Thyroid gland (tissue), 4 donors: ENCODE data around the gene ARL6IP4. TPM values are rescaled to one million over a fixed set of nuclear protein-coding genes. Genes with fewer than 3 reads are reported as not detected.

Source experiments
- DNase-seq, 2 donors: peaks; one replicate each; pipeline ENCODE4 v3.0.0-alpha.2; 2019
- H3K27ac ChIP-seq, 3 donors: fragments of 200-600 bp; sonication (generic); 1 replicate in 2 of 3; 2 replicates in 1 of 3; pipeline ENCODE4 v1.5.1; 2016 to 2019; ENCODE audit warnings: mild to moderate bottlenecking in 1 of 3, moderate library complexity in 1 of 3
- H3K27me3 ChIP-seq: fragments of 200-600 bp; sonication (generic); one replicate; pipeline ENCODE4 v1.5.1; 2019
- H3K36me3 ChIP-seq, 2 donors: fragments of 200-600 bp; sonication (generic); one replicate each; pipeline ENCODE4 v1.5.1; 2016 to 2019
- H3K4me1 ChIP-seq, 2 donors: fragments of 200-600 bp; sonication (generic); one replicate each; pipeline ENCODE4 v1.5.1; 2017 to 2019
- H3K4me3 ChIP-seq, 3 donors: fragments of 200-600 bp; sonication (generic); replicated peaks in 1 of 3; 1 replicate in 2 of 3; 2 replicates in 1 of 3; pipeline ENCODE4 v1.5.1; 2016; ENCODE audit warnings: mild to moderate bottlenecking in 1 of 3
- H3K9me3 ChIP-seq: fragments of 200-600 bp; sonication (generic); one replicate; pipeline ENCODE4 v1.5.1; 2017
- POLR2A ChIP-seq, 2 donors: fragments of 450-650 bp; IDR thresholded peaks; one replicate each; pipeline ENCODE4 v1.6.1; 2017; ENCODE audit warnings: antibody characterized with exemption in 2 of 2, mild to moderate bottlenecking in 2 of 2, moderate library complexity in 1 of 2
- WGBS, 2 donors: methylation state at CpG; one replicate each; pipeline ENCODE4 v1.1.5; 2017; 5-methylcytosine and 5-hydroxymethylcytosine counted together
- intact Hi-C: fragments of 100-400 bp; cut with DNase I; formaldehyde crosslinking; loops from one replicate; pipeline ENCODE4 v1.15.1; 2023
- total RNA-seq, 4 donors: library from RNA; depleted of rRNA; stranded (reverse); fragments of >200 nt; gene quantifications; one replicate each; pipeline ENCODE4 v1.2.3, GENCODE V29; 2016
- TF ChIP-seq, protein P1 (sequence below), 6 experiments: fragments of 200-600 bp in 3 of 6; fragments of 450-650 bp in 3 of 6; sonication (generic) in 3 of 6; IDR thresholded peaks; one replicate each; pipeline ENCODE4 v1.5.1; 2016 to 2019; ENCODE audit warnings: antibody characterized with exemption in 6 of 6, mild to moderate bottlenecking in 2 of 6, inconsistent platforms in 1 of 6, moderate library complexity in 1 of 6

ARL6IP4 gene
- total RNA-seq, 4 donors from 2014 or later: 210 to 281 (median 262) TPM

GRCh38 chr12:122946690-122947341 is 33.7 kb upstream of the ARL6IP4 start:
- Histone ChIP-seq H3K36me3 (no peaks in the 10 kb centered on the region), H3K4me1 (peaks cover 0 to 18% of the 10 kb centered on the region in 2 donors), H3K27me3 (no peaks in the 10 kb centered on the region), H3K9me3 (no peaks in the 10 kb centered on the region), H3K4me3 (no peak overlapping the region), H3K27ac (peak overlapping the region; percentile 15 to 65 (median 40))
- peak; percentile 46 to 49 for DNase-seq
- TF ChIP-seq, protein P1, sequence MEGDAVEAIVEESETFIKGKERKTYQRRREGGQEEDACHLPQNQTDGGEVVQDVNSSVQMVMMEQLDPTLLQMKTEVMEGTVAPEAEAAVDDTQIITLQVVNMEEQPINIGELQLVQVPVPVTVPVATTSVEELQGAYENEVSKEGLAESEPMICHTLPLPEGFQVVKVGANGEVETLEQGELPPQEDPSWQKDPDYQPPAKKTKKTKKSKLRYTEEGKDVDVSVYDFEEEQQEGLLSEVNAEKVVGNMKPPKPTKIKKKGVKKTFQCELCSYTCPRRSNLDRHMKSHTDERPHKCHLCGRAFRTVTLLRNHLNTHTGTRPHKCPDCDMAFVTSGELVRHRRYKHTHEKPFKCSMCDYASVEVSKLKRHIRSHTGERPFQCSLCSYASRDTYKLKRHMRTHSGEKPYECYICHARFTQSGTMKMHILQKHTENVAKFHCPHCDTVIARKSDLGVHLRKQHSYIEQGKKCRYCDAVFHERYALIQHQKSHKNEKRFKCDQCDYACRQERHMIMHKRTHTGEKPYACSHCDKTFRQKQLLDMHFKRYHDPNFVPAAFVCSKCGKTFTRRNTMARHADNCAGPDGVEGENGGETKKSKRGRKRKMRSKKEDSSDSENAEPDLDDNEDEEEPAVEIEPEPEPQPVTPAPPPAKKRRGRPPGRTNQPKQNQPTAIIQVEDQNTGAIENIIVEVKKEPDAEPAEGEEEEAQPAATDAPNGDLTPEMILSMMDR (IDR thresholded peaks at IDR 0.05): peak in 1 of 6 experiments; percentile 7
- TF ChIP-seq POLR2A (IDR thresholded peaks at IDR 0.05): no peak
- intact Hi-C loops: no loop called here
- 53 to 76% methylated on average over 10 of the region's 10 CpGs for WGBS, 2 donors

- intact Hi-C loops: no loop called here
- Histone ChIP-seq H3K36me3 (no peaks in the 10 kb centered on the region), H3K4me3 (no peak overlapping the region), H3K9me3 (no peaks in the 10 kb centered on the region), H3K4me1 (peaks cover 0 to 18% of the 10 kb centered on the region in 2 donors), H3K27ac (peak overlapping the region; percentile 15 to 65 (median 40)), H3K27me3 (no peaks in the 10 kb centered on the region)
- TF ChIP-seq, protein P1 (IDR thresholded peaks at IDR 0.05): no peak
- no peak for TF ChIP-seq POLR2A (IDR thresholded peaks at IDR 0.05)
- WGBS, 2 donors: 70% methylated on average over 7 to 15 of the region's 15 CpGs
- DNase-seq: no peak
Measured at GRCh38 chr12:122947352-122947792, 33.1 kb upstream of the ARL6IP4 start.

- Histone ChIP-seq H3K36me3 (no peaks in the 10 kb centered on the region), H3K27ac (no peak overlapping the region), H3K9me3 (no peaks in the 10 kb centered on the region), H3K4me1 (peaks cover 0 to 15% of the 10 kb centered on the region in 2 donors), H3K27me3 (no peaks in the 10 kb centered on the region), H3K4me3 (no peak overlapping the region)
- no peak for DNase-seq
- TF ChIP-seq, protein P1 (IDR thresholded peaks at IDR 0.05): no peak
- TF ChIP-seq POLR2A (IDR thresholded peaks at IDR 0.05): no peak
- WGBS, 2 donors: 91 to 94% methylated on average over 9 to 11 of the region's 14 CpGs
- intact Hi-C loops: no loop called here
Measured at GRCh38 chr12:122948605-122949004, 31.9 kb upstream of the ARL6IP4 start.

DNA sequence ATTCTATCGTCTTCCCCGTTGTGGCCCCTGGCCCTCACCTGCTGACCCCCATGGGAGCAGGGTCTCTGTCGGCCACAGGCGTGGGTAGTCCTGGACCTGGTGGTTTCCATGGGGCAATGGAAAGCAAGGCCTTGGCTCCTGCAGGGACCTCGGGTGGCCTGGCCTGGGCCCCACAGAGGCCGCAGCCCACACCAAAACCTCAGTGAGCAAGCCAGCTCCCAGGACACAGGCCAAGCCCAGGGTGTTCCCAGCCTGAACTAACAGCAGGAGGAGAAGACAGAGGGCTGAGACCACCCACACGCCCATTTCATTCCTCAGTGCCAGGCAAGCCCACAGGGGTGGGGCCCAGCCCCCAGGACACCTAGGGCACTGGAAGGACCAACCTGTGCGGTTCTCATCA is 31.1 kb upstream of the ARL6IP4 start:
- Histone ChIP-seq H3K4me3 (no peak overlapping the region), H3K27me3 (no peaks in the 10 kb centered on the region), H3K9me3 (no peaks in the 10 kb centered on the region), H3K27ac (no peak overlapping the region), H3K4me1 (peaks cover 0 to 15% of the 10 kb centered on the region in 2 donors), H3K36me3 (no peaks in the 10 kb centered on the region)
- no peak for DNase-seq
- WGBS, 2 donors: 95 to 100% methylated on average over 4 to 6 of the region's 8 CpGs
- intact Hi-C loops: no loop called here
- TF ChIP-seq, protein P1 (IDR thresholded peaks at IDR 0.05): no peak
